Endothelial cell of hepatic sinusoid (primary cell): Measurements from ENCODE around the gene SGCB.

Experiments used
- in situ Hi-C: cut with HindIII; loops from 2 replicates; pipeline ENCODE4 v1.10.0; 2017; ENCODE audit warnings: low sequenced_read_pairs

The SGCB gene

DNA sequence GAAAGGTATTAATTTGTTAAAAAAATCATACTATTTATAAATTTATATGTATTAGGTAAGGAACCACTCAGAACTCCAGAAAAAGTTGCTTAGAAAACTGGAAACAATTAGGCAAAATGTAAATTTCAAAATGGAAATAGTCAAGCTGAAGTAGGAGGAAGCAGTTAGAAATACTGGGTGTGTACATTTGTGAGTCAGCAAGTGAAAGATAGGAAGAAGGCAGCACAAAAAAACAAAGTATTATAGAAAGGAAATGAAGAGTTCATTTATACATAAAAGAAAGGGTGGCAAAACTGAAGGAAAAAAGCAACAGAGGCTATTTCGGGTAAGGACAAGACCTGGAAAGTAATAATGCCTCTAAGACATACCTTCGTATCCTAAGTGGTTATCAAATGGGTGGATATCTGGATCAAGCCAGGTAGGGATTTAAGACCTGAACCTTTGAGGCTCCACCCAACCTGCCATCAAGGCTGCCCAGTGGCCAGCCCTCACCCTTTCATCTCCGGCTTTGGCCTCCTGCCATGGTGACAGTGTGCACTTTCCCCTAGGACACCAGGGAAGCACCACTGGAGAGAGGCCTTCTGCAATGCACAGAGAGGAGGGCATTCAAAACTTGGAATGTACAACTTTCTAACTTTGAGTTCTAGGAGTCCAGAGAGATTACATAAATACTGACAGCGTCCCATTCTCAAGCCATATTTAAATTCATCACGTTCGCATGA is 18.0 kb downstream of the SGCB start, which contains the start of gene LRRC66:
Gene LRRC66 (minus strand): TSS at position 428 of the 722 bp plus-strand sequence. CDS start 2,750 bp downstream, outside the sequence.
- in situ Hi-C loops = no loop called here

DNA sequence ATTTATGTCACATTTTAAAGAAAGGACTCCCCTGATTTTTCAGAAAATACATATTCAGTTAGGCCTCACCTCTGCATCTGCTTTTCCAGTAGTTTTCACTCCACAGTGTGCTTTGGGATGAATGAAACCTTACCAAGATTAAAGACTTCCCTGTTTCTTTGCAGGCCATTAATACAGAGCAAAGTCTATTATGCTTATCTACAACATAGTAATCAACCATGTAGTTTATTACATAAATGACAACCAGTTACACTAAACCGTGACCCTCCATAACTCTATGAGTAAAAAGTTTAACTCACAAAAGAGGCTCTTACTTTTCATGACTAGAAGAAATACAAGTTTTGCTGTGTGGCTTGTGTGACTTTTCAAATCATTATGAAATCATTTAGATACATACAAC is 20.3 kb downstream of the SGCB start:
- in situ Hi-C loops = no loop called here

DNA sequence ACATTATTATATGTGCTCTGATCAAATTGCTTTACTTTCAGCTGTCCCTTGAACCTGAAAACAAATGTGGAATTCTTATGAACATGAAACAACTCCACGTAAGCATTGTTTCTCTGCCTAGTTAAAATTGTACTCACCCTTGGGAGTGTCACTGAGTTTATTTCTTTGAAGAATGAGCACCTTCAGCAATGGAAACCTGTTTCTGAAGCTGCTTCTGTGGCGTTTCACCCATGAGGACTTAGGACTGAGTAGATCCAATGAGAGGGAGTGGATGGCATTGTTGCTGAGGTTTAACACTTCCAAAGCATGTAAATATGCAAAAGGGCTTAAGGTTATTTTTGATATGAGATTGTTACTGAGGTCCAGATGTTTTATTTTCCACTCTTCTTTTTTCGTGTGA is 21.1 kb downstream of the SGCB start:
- in situ Hi-C loops = no loop called here

DNA sequence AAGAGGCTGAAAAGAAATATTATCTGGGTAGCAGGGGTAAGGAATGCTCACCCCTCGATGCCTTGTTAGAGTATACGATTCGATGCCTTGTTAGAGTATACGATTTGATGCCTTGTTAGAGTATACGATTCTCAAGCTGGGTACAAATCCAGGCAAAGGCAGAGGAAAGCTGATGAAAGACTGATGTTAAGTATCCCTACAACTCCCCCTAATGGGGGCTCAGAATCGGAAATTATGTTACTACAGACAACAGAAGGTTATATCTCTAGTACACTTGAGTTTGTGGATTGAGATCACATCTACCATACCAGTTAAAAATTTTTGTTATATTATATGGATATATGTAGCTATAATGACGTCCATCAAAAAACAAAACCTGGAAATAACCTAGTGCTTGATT is 22.7 kb downstream of the SGCB start:
- in situ Hi-C loops = no loop called here

DNA sequence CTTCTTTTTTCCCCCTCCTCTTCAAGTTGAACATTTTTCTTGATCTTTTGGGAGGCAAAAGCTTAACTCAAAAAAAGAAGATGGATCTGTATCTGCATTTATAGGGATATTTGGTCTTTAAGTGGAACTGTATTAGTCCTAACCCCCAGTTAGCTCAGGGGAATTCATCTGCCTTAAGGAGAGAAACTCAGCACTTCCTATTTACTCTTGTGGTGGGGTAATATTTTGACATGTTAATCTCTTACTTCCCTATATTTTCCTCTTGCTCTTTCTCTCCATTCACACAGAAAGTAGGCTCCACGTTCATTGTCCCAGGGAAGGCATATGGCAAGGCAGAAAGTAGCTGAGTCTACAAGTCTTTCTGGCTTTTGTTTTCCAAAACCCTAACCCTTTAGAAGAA is 23.2 kb downstream of the SGCB start:
- in situ Hi-C loops = no loop called here

DNA sequence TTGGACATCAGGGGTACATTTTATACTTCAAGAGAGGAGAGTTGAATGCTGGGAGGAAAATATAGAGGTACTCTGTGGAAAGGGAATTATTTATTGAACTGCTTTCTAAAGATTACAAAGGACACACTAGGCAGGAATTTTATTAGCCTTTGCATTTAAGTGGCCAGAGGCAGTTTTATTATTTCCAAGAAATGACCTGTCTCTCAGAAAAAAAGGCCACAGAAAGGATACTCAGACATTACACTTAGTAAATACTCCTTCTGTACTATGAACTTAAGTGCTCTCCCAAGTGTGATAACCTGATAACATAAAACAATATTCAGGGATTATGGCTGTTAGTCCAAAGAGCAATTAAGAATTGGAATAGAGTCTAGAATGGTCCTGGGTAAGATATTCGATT is 25.4 kb downstream of the SGCB start:
- in situ Hi-C loops = no loop called here

DNA sequence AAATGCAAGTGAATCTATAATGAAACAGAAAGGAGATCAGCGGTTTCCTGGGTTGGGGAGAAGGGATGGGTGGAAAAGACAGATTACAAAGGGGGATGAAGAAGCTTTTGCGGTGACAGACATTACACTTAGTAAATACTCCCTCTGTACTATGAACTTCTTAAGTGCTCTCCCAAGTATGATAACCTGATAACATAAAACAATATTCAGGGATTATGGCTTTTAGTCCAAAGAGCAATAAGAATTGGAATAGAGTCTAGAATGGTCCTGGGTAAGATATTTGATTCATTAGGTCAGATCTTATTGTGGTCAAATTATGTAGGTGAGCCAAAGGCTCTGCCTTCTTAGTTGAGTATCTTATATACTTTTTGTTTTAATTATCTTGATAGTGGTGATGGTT is 27.1 kb downstream of the SGCB start:
- in situ Hi-C loops = no loop called here

DNA sequence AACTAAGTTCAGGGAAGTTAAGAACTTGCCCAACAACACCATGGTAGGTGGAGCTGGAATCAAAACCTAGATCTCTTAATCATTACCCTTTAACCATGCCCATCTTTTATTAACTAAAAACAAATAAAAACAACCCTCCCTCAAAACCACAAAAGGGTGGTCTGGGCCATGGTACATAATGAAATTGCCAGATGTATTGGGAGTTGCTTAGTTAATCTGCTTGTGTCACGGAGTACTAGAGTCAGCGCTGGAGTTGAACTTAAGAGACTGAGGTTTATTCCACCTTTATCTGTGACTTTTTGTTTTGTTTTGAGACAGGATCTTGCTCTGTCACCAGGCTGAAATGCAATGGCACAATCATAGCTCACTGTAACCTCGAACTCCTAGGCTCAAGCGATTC is 31.2 kb downstream of the SGCB start:
- in situ Hi-C loops = no loop called here

DNA sequence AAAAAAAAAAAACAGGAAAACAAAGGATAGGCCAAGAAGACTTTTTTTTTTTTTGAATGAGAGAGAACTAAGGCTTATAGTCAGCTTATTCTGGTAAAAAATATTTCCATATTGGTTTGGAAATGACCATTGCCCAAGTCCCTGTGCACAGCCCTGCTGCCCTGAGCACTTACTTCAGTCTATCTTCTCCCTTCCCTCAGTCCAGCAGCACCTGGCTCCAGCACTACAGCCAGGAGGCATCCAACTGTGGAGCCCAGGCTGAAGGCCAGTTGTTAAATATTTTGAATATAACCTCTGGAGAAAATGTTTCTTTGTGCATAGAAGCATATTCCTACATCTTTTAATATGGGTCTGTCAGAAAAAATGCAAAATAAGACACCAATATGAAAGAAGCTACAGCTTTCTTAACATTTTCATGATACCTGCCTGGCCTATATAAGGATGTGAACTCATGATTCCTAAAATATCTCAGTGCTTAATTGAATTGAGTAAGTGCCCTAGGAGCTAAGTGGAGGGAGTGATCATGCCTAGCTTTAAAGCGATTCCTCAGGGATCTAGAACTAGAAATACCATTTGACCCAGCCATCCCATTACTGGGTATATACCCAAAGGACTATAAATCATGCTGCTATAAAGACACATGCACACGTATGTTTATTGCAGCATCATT is 32.4 kb downstream of the SGCB start:
- in situ Hi-C loops = no loop called here

DNA sequence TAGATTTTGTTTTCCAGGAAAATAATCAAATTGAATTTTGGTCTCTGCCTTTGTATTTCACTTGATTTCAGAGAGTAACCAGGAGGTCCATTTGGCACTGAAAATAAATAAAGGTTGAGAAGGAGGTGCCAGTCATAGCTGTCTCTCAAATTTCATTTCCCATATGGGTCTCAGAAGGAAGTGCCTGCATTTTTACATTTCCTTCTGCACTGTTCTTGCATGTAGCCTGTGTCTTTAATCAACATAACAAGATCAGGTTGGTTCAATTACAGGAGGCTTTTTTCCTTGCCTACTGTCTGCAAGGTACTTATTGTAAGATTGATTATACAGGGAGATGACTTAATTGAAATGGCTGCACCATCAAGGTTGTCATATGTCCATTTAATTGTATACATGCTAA is 33.7 kb downstream of the SGCB start:
- in situ Hi-C loops = no loop called here

DNA sequence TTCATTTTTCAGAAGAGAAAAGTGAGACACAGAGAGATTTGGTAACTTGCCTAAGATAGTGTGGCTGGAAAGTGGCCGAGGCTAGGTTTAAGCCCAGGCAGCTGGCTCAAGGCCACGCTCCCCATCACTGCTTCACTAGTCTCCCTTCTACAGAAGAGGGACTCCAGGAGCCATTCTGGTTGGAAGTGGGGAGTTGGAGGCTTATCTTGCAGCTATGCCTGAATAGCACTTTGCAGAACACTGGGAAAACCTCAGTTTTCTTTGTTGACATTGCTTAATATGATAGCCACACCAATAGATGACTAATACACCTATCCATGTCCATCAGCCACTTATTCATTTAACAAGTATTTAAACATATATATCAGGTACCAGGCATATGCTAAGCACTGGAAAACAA is 36.5 kb downstream of the SGCB start:
- in situ Hi-C loops = no loop called here

DNA sequence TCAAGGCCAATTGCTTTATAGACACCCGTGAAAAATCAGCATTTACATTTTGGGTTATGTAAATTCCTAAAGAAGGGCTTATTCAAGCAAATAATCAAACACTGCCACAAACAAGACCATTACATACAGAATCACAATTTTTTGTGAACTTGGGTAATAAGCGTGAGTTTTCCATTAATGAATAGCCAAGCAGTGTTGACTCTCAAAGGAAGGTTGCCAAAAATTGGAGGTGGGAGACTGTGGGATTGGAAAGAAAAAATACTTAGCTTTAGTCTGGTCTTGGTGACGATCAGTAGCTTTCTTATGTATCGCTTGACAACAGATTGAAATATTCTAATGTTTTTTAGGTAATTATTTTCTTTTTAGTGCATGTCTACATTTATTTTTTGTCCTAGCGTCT is 38.8 kb downstream of the SGCB start:
- in situ Hi-C loops = no loop called here

DNA sequence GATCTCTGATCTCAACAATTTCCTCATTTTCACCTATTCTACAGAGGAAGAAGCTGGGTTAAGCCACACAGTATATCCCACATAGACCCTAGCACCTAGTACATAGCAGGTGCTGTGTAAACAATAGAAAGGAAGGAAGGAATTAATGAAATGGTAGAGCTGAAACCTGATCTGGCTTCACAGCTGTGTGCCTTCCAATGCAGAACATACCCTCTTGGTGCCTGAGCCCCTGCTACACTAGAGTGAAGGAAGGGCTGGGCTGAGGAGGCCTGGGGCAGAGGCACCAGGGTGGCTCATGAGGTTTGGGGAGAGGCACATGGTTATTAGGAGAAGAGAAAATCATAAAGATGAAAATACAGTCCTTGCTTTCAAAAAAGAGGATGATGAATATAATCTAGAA is 39.3 kb downstream of the SGCB start:
- in situ Hi-C loops = no loop called here

DNA sequence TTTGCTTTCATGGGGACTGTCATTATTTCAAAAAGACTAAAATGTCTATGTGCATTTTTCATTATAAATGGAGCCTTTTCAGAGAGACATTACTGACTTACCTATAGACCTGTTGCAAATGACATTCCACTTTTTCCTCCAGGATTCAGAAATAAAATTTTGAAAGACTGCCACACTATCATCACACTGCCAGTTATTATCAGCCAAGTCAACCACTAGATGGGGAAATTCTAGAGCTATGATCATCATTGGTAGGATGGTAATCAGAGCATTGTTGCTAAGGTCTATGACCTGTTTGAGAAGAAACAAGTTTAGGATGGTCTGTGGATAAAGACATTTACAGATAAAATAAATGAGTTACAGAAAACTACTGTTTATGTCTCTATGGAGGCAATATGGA is 40.5 kb downstream of the SGCB start:
- in situ Hi-C loops = no loop called here

DNA sequence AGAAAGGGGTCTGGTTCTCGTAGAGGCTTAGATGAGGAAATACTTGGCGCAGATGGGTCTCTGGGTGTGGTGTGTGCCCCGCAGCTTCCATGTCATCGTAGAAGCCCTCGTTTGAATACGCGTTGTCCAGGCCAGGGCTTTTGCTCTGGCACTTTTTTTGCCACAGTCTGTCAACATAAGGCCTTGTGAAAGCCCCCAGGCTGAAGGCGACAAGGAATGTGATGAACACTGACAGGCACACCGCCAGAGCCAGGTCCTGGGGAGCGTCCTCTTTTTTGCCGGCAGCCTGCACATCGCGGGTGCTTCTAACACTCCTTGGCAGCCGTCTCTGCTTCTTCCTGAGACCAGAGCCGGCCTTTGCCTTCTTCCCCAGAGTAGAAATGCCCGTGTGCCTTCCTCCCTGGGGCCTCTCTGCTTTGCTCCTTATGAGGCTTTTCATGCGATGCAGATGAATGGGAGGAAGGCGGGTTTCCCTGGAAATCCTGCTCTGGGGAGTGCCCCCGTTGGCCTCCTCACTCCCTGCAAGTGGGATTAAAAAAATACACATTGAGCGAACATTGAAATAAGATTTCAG is 42.4 kb downstream of the SGCB start:
- in situ Hi-C loops = no loop called here
